ENCODE results near the gene MYOM3.
"Not testable (repeated sequence)": the region's sequence is repeated elsewhere in the genome, so short reads cannot be mapped to it uniquely, and the experiment has no call there.

Gene MYOM3

DNA sequence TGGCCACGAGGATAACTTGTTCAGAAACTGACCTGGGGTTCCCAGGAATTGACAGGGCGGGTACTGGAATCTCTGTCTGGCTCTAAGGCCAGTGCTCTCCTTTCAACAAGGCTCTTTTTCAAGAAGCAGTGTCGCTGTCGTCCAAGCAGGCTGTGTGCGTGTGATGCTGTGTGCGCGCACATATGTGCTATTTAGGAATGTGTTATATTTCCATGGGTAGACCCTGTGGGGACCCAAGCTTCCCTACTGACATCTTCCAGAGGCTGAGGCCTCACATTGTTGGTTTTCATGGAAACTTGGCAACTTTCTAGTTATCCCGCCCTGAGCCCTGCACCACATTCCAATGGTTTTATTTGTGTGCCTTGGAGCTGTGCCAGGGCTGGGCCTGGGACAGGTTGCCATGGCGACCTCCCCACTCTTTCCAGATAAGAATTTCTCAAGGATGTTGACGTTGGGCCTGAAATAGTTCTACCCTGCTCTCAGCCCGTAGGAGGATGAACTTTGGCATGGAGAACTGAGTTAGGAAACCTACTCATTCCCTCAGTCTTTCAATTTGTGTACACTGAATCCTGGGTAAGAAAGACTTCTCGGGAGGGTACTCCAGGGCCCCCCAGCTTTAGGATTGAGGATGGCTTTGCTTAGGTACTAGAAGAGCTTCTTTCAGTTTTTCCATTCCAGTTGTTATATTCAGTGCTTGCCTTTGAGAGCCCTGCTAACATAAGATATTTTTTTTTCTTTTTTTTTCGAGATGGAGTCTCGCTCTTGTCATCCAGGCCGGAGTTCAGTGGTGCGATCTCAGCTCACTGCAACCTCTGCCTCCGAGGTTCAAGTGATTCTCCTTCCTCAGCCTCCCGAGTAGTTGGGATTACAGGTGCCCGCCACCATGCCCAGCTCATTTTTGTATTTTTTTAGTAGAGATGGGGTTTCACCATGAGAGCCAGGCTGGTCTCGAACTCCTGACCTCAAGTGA is 93.0 kb downstream of the MYOM3 start:
- no peak for DNase-seq

DNA sequence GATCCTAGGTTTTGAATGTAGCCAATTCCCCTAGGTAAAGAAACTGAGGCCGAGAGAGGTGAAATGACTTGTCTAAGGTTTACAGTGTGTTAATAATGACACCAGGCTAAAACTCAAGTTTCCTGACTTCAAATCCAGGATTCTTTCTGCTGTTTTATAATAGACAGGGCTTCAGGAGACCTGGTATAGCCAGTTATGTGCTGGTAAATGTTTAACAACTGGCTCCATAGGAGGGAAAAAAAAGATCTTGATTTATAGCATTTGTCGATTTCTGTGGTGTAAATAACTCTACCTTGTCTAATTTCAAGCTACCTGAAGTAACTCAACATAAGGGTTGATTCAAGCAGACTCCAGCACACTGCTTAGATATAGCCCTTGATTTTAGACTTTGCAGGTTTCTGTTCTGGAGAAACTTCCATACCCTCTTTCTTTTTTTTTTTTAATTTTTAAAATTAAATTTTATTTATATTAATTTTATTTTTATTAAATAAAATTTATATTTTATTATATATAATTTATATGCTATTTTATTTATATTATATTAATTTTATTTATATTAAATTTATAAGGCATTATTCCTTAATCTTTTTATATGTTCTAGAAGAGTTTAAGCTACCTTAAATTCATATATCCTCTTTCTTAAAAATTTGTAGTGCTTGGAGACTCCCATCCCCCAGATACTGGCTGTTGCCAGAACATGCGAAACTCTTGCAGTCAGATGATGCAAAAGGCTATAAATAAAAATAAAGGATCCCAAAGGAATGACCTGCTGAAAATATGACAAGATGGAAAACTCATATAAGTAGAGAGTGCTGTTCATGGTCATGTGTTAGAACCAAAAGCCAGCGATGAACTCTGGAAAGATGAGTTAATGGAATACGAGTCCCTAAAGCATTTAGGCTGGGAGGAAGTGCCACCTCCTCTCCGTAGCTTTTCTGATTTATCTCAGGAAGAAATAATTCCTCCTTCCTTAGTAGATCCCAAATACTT is 96.4 kb downstream of the MYOM3 start:
- DNase-seq: no peak
- in situ Hi-C loops (cut with MboI; ENCODE audit: low pct_unique_long_range_greater_than_20kb, low sequenced_read_pairs): no loop called here

More for the DNA sequence above, 93.0 kb downstream of the MYOM3 start:
- in situ Hi-C loops (cut with MboI; ENCODE audit: low pct_unique_long_range_greater_than_20kb, low sequenced_read_pairs): no loop called here

DNA sequence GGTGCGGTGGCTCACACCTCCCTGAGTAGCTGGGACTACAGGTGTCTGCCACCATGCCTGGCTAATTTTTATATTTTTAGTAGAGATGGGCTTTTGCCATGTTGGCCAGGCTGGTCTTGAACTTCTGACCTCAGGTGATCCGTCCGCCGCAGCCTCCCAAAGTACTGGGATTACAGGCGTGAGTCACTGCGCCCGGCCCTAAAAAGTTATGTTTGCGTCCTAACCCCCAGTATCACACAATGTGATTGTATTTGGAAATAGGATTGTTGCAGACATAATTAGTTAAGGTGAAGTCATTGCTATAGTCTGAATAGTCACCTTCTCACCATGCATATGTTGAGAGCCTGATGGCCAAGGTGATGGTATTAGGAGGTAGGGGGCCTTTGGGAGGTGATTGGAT is 99.1 kb downstream of the MYOM3 start:
- in situ Hi-C loops (cut with MboI; ENCODE audit: low pct_unique_long_range_greater_than_20kb, low sequenced_read_pairs): not testable (repeated sequence)

DNA sequence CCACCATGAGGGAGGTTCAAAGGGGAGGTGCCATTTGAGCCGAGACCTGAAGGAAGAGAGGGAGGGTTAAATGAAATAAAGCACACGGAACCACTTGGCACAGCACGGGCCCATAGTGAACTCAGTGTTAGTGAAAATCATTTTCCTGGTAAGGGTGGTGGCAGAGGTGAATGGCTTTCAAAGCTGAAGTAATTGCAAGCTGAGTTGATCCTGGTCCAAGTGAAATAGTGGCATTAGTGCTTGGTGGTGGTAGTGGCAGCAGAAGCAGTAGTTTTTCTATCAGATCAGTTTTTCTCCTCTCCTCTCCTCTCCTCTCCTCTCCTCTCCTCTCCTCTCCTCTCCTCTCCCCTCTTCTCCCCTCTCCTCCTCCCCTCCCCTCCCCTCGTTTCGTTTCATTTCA is 101.3 kb downstream of the MYOM3 start:
- DNase-seq: no peak
- in situ Hi-C loops (cut with MboI; ENCODE audit: low pct_unique_long_range_greater_than_20kb, low sequenced_read_pairs): no loop called here

More for the DNA sequence above, 99.1 kb downstream of the MYOM3 start:
- DNase-seq: not testable (repeated sequence)

DNA sequence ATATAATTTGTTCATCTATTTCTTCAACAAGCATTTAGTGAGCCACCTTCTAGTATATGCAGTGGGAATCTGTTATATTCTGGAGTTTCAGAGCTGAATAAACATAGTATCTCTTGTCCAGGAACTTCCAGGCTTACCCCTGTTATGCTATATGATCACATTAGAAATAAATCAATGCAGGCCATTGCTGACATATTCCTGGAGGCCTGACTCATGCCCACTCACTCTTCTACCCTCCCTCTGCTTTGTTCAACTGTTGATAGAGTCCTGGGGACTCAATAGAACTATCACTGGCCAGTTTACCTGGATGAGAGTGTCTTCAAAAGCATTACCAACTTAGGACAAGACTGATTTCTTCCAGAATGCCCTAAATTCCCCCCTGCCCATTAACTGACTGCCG is 102.5 kb downstream of the MYOM3 start:
- in situ Hi-C loops (cut with MboI; ENCODE audit: low pct_unique_long_range_greater_than_20kb, low sequenced_read_pairs): no loop called here
- no peak for DNase-seq

DNA sequence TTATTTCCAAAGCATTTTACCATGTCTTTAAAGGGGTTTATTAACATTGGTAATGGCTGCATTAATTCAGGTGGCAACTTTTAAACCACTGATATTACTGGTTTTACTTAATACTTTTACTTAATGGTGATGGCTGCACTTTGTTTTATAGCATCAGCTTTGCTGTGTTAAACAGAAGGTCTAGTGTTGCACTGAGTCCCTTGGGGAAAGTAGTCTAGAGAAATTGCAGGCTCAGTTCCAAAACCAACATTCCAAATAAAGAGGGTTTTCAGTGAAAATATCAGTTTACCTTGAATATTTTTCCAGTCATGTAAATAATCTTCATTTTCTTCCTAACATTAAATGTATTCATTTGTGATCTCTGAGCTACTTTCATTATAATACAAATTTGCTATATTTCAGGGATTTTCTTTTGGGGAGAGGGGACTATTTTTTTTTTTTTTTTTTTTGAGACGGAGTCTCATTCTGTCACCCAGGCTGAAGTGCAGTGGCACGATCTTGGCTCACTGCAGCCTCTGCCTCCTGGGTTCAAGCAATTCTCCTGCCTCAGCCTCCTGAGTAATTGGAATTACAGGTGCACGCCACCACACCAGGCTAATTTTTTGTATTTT is 103.3 kb downstream of the MYOM3 start:
- DNase-seq; in situ Hi-C loops (cut with MboI; ENCODE audit: low pct_unique_long_range_greater_than_20kb, low sequenced_read_pairs): not testable (repeated sequence)

DNA sequence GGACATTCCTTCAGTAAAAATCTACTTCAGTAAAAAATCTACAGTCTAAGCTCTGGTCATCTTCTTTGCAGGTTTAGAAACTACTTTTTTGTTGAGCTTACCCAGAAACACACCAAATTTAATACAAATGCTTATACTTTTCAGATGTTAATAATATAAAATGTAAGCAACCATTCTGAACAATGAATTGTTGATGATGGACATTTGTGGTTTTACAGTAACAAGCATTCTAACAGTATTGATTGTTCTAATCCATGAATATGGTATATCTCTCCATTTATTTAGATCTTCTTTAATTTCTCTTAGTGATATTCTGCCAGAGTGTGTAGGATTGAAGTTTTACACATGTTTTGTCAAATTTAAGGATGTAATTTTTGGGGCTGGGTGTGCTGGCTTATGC is 104.9 kb downstream of the MYOM3 start:
- in situ Hi-C loops (cut with MboI; ENCODE audit: low pct_unique_long_range_greater_than_20kb, low sequenced_read_pairs): no loop called here

More for the DNA sequence above, 104.9 kb downstream of the MYOM3 start:
- no peak for DNase-seq

All from KBM-7 (cell line).